HepG2 (cell line): ENCODE measurements around the gene HINT2. TPM values are rescaled to one million over a fixed set of nuclear protein-coding genes. Genes with fewer than 3 reads are reported as not detected.

Source experiments
- AGO1 ChIP-seq: fragments of 200-400 bp; formaldehyde crosslinking; IDR thresholded peaks from 2 replicates; pipeline ENCODE4 v1.6.1; 2017; ENCODE audit warnings: mild to moderate bottlenecking, low read depth, low read length, moderate library complexity; ENCODE audit not compliant: poor library complexity, severe bottlenecking
- ARID2 ChIP-seq: sonication (generic); formaldehyde crosslinking; IDR thresholded peaks from 2 replicates; pipeline ENCODE4 v1.8.1; 2022; ENCODE audit warnings: mild to moderate bottlenecking, missing genetic modification reagents, borderline replicate concordance
- CBX2 ChIP-seq, 2 experiments: fragments of 200-600 bp in 1 of 2; sonication (generic); formaldehyde crosslinking in 1 of 2; IDR thresholded peaks; 2 replicates each; pipeline versions ENCODE4 v1.7.0 to v1.8.1; 2018 to 2022; ENCODE audit warnings: low read depth in 2 of 2, low read length in 1 of 2, mild to moderate bottlenecking in 1 of 2, missing genetic modification reagents in 1 of 2
- FLYWCH1 ChIP-seq: sonication (generic); formaldehyde crosslinking; IDR thresholded peaks from 2 replicates; pipeline ENCODE4 v1.8.1; 2023; ENCODE audit warnings: mild to moderate bottlenecking, missing genetic modification reagents
- FOSL2 ChIP-seq: sonication (generic); formaldehyde crosslinking; IDR thresholded peaks from 2 replicates; pipeline ENCODE4 v1.4.0; 2020; ENCODE audit warnings: missing genetic modification reagents
- GATAD2A ChIP-seq: IDR thresholded peaks from 2 replicates; pipeline ENCODE4 v1.6.1; 2016
- HHEX ChIP-seq: IDR thresholded peaks from 2 replicates; pipeline ENCODE4 v1.6.1; 2016; ENCODE audit warnings: control low read depth
- MED8 ChIP-seq: sonication (generic); formaldehyde crosslinking; IDR thresholded peaks from 2 replicates; pipeline ENCODE4 v1.8.1; 2023; ENCODE audit warnings: mild to moderate bottlenecking, missing genetic modification reagents; ENCODE audit not compliant: insufficient replicate concordance
- RCOR2 ChIP-seq: IDR thresholded peaks from 2 replicates; pipeline ENCODE4 v1.6.1; 2016; ENCODE audit warnings: missing biosample characterization, missing genetic modification reagents
- SP140L ChIP-seq: sonication (generic); formaldehyde crosslinking; IDR thresholded peaks from 2 replicates; pipeline ENCODE4 v1.4.0; 2020; ENCODE audit warnings: missing genetic modification reagents, borderline replicate concordance
- TBX2 ChIP-seq: sonication (generic); formaldehyde crosslinking; IDR thresholded peaks from 2 replicates; pipeline ENCODE4 v1.5.0; 2020; ENCODE audit warnings: missing genetic modification reagents, mild to moderate bottlenecking, borderline replicate concordance
- ZNF556 ChIP-seq: sonication (generic); formaldehyde crosslinking; IDR thresholded peaks from 2 replicates; pipeline ENCODE4 v1.4.0; 2020; ENCODE audit warnings: mild to moderate bottlenecking, missing genetic modification reagents, borderline replicate concordance
- ZNF713 ChIP-seq: sonication (generic); formaldehyde crosslinking; IDR thresholded peaks from 2 replicates; pipeline ENCODE4 v1.4.0; 2020; ENCODE audit warnings: mild to moderate bottlenecking, missing genetic modification reagents
- ZSCAN31 ChIP-seq: sonication (generic); formaldehyde crosslinking; IDR thresholded peaks from 2 replicates; pipeline ENCODE4 v1.5.0; 2020; ENCODE audit warnings: low read depth, mild to moderate bottlenecking, missing genetic modification reagents
- polyA plus RNA-seq, 8 experiments: library from polyadenylated mRNA; depleted of rRNA in 3 of 8; stranded (reverse) in 7 of 8; unstranded in 1 of 8; fragments of >200 nt; fragmentation: Illumina TruSeq in 4 of 8; extraction: Trizol in 4 of 8; gene quantifications; 2 replicates each; pipeline versions ENCODE4 v1.2.1 to v1.2.3, GENCODE V29; 2011 to 2016; ENCODE audit warnings: low read depth in 4 of 8, missing spikeins in 1 of 8, mixed read lengths in 1 of 8; ENCODE audit not compliant: insufficient read depth in 1 of 8
- total RNA-seq, 5 experiments: library from RNA; depleted of rRNA; stranded (reverse); fragments of >200 nt; fragmentation: Illumina TruSeq; extraction: Trizol; gene quantifications; 2 replicates each; pipeline ENCODE4 v1.2.3, GENCODE V29; 2016; ENCODE audit warnings: low read depth in 1 of 5
- TF ChIP-seq, protein P1 (sequence below): IDR thresholded peaks from 2 replicates; pipeline ENCODE4 v1.6.1; 2016; ENCODE audit warnings: mild to moderate bottlenecking

The HINT2 gene
- total and polyA plus RNA-seq, 2 of the 13 experiments (the other 11 are each of a cell fraction or from before 2014, with no cell fraction given) = 37.9 to 56.2 TPM

DNA sequence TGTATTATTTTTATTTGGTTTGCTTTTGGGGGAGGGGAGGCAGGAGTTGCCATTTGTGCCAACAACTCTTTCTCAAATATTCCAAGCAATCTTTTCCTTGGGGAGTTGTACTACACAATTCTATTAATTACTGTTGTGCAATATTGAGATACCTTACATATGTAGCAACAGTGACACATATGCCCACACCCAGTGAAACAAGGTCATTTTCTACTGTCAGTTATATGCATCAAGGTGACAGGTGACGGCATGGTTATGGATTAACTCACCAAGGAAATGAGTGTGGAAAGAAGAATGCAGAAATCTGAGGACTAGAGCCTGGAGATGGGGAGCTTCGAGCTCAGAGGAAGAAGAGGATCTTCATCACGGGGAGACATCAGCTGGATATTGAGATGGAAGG lies 42.9 kb downstream of the HINT2 start (continued):
- no peak for TF ChIP-seq SP140L (CRISPR knock-in tag)
- no peak for TF ChIP-seq AGO1
- TF ChIP-seq, protein P1, sequence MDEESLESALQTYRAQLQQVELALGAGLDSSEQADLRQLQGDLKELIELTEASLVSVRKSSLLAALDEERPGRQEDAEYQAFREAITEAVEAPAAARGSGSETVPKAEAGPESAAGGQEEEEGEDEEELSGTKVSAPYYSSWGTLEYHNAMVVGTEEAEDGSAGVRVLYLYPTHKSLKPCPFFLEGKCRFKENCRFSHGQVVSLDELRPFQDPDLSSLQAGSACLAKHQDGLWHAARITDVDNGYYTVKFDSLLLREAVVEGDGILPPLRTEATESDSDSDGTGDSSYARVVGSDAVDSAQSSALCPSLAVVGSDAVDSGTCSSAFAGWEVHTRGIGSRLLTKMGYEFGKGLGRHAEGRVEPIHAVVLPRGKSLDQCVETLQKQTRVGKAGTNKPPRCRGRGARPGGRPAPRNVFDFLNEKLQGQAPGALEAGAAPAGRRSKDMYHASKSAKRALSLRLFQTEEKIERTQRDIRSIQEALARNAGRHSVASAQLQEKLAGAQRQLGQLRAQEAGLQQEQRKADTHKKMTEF (CRISPR knock-in tag) = no peak
- TF ChIP-seq TBX2 (CRISPR knock-in tag) = peak; percentile 35; the same call in 1 of the 2 replicates
- peak; percentile 51; the same call in 1 of the 2 replicates for TF ChIP-seq GATAD2A (CRISPR knock-in tag)
- no peak for TF ChIP-seq HHEX (CRISPR knock-in tag)
- TF ChIP-seq ZNF556 (CRISPR knock-in tag) = no peak
- peak; percentile 56 for TF ChIP-seq FOSL2 (CRISPR knock-in tag)
- no peak for TF ChIP-seq MED8 (CRISPR knock-in tag)
- no peak for TF ChIP-seq ARID2
- no peak for TF ChIP-seq RCOR2
- TF ChIP-seq ZSCAN31 (CRISPR knock-in tag) = no peak
- no peak for TF ChIP-seq CBX2 (IDR thresholded peaks at IDR 0.05; ENCODE audit: low read depth, low read length)
- no peak for TF ChIP-seq CBX2 (CRISPR knock-in tag; IDR thresholded peaks at IDR 0.05; ENCODE audit: low read depth)
- TF ChIP-seq FLYWCH1 (CRISPR knock-in tag) = no peak
- TF ChIP-seq ZNF713 = no peak
